H1 (cell line): ENCODE results near the gene CLEC14A. TPM values are rescaled to one million over a fixed set of nuclear protein-coding genes. Genes with fewer than 3 reads are reported as not detected.

Experiments used
- CTCF ChIA-PET: fragments of 300-600 bp; sonication (Branson Sonifier 250); formaldehyde crosslinking; loops from one replicate; lab custom pipeline; 2021; ENCODE audit not compliant: partially characterized antibody; lab: Charles Lee
- POLR2A ChIA-PET: fragments of 300-600 bp; sonication (Branson Sonifier 250); formaldehyde crosslinking; loops from one replicate; lab custom pipeline; 2021; ENCODE audit warnings: inconsistent platforms; ENCODE audit not compliant: partially characterized antibody; lab: Charles Lee
- DNase-seq, 2 experiments: peaks; one replicate each; pipeline versions ENCODE4 v3.0.0 to v3.0.0-alpha.2; 2010 to 2022; ENCODE audit warnings: low spot score in 2 of 2, low read depth in 1 of 2, mixed read lengths in 1 of 2
- FAIRE-seq: peaks from 2 replicates; lab custom pipeline; 2011; peaks lifted over from hg19 to GRCh38; lab: Jason Lieb, UNC
- H2AFZ ChIP-seq: 2 replicates; pipeline ENCODE4 v1.8.1; 2012; ENCODE audit warnings: low read length, inconsistent platforms
- H2AK5ac ChIP-seq: 2 replicates; pipeline ENCODE4 v1.6.1; 2013; ENCODE audit warnings: low read depth, low read length
- H2BK120ac ChIP-seq: replicated peaks from 2 replicates; pipeline ENCODE3; 2013; ENCODE audit warnings: low read depth, low read length, inconsistent platforms
- H2BK12ac ChIP-seq: 2 replicates; pipeline ENCODE4 v1.6.1; 2013; ENCODE audit warnings: low read depth, low read length
- H2BK15ac ChIP-seq: 2 replicates; pipeline ENCODE4 v1.6.1; 2013; ENCODE audit warnings: low read length
- H2BK20ac ChIP-seq: 2 replicates; pipeline ENCODE4 v1.6.1; 2013; ENCODE audit warnings: low read length
- H2BK5ac ChIP-seq: 2 replicates; pipeline ENCODE4 v1.6.1; 2013; ENCODE audit warnings: low read depth, low read length
- H3K14ac ChIP-seq: 2 replicates; pipeline ENCODE4 v1.6.1; 2013; ENCODE audit warnings: inconsistent platforms; ENCODE audit not compliant: insufficient read length
- H3K18ac ChIP-seq: 2 replicates; pipeline ENCODE4 v1.6.1; 2013; ENCODE audit warnings: low read length; ENCODE audit errors: extremely low read depth
- H3K23ac ChIP-seq: 2 replicates; pipeline ENCODE4 v1.6.1; 2013; ENCODE audit warnings: inconsistent platforms; ENCODE audit not compliant: insufficient read length
- H3K23me2 ChIP-seq: 2 replicates; pipeline ENCODE4 v1.6.1; 2013; ENCODE audit warnings: low read depth, low read length
- H3K27ac ChIP-seq: 2 replicates; pipeline ENCODE4 v1.6.1; 2011; ENCODE audit warnings: low read depth, low read length, inconsistent platforms
- H3K27me3 ChIP-seq, 4 experiments: replicated peaks in 1 of 4; 1 replicate in 1 of 4; 2 replicates in 3 of 4; pipeline versions ENCODE4 v1.6.1 to v1.8.1; 2011 to 2013; ENCODE audit warnings: low read length in 3 of 4, mild to moderate bottlenecking in 3 of 4, inconsistent platforms in 2 of 4, mixed read lengths in 2 of 4, moderate library complexity in 1 of 4; ENCODE audit not compliant: control insufficient read depth in 3 of 4, insufficient read depth in 3 of 4; ENCODE audit errors: extremely low read depth in 1 of 4
- H3K36me3 ChIP-seq, 4 experiments: 2 replicates each; pipeline versions ENCODE4 v1.6.1 to v1.8.1; 2011 to 2013; ENCODE audit warnings: mild to moderate bottlenecking in 4 of 4, low read length in 3 of 4, moderate library complexity in 2 of 4, control low read depth in 1 of 4, inconsistent platforms in 1 of 4; ENCODE audit not compliant: insufficient read depth in 4 of 4, control insufficient read depth in 2 of 4
- H3K4ac ChIP-seq: replicated peaks from 2 replicates; pipeline ENCODE3; 2013; ENCODE audit warnings: low read length, low read depth, mixed read lengths, inconsistent platforms; ENCODE audit not compliant: insufficient read length
- H3K4me1 ChIP-seq, 4 experiments: replicated peaks in 1 of 4; 1 replicate in 1 of 4; 2 replicates in 3 of 4; pipeline versions ENCODE4 v1.6.1 to v1.8.1; 2011 to 2013; ENCODE audit warnings: low read length in 3 of 4, inconsistent platforms in 2 of 4, mixed read lengths in 1 of 4; ENCODE audit not compliant: insufficient read depth in 4 of 4, control insufficient read depth in 3 of 4
- H3K4me2 ChIP-seq, 2 experiments: 2 replicates each; pipeline versions ENCODE4 v1.6.1 to v1.8.1; 2011 to 2013; ENCODE audit warnings: low read depth in 2 of 2, low read length in 2 of 2, control low read depth in 1 of 2, inconsistent platforms in 1 of 2, mild to moderate bottlenecking in 1 of 2; ENCODE audit not compliant: insufficient read depth in 1 of 2
- H3K4me3 ChIP-seq, 4 experiments: fragments of 200-600, 300-600 bp in 1 of 4; sonication (generic), shearing (Covaris generic), sonication (Bioruptor Twin) in 1 of 4; 2 replicates each; pipeline versions ENCODE4 v1.5.1 to v1.8.1; 2011 to 2016; ENCODE audit warnings: low read length in 4 of 4, low read depth in 3 of 4, control low read depth in 2 of 4, inconsistent platforms in 2 of 4, mild to moderate bottlenecking in 2 of 4, mixed read lengths in 1 of 4, moderate library complexity in 1 of 4; ENCODE audit not compliant: insufficient read depth in 2 of 4; ENCODE audit errors: extremely low read depth in 1 of 4
- H3K56ac ChIP-seq: replicated peaks from 2 replicates; pipeline ENCODE3; 2013; ENCODE audit warnings: low read depth, mild to moderate bottlenecking, mixed read lengths, low read length, inconsistent platforms; ENCODE audit not compliant: insufficient read length
- H3K79me1 ChIP-seq: 2 replicates; pipeline ENCODE4 v1.6.1; 2013; ENCODE audit warnings: low read depth, low read length, control low read depth
- H3K79me2 ChIP-seq, 2 experiments: 2 replicates each; pipeline versions ENCODE4 v1.6.1 to v1.8.1; 2012 to 2013; ENCODE audit warnings: low read length in 2 of 2, mild to moderate bottlenecking in 2 of 2, inconsistent platforms in 1 of 2; ENCODE audit not compliant: insufficient read depth in 2 of 2, control insufficient read depth in 1 of 2
- H3K9ac ChIP-seq, 4 experiments: replicated peaks in 1 of 4; 1 replicate in 1 of 4; 2 replicates in 3 of 4; pipeline versions ENCODE4 v1.6.1 to v1.8.1; 2011 to 2013; ENCODE audit warnings: low read depth in 3 of 4, low read length in 3 of 4, control low read depth in 2 of 4, mild to moderate bottlenecking in 2 of 4, moderate library complexity in 2 of 4, inconsistent platforms in 1 of 4; ENCODE audit errors: extremely low read depth in 1 of 4
- H3K9me3 ChIP-seq, 2 experiments: 2 replicates each; pipeline versions ENCODE4 v1.6.1 to v1.8.1; 2012 to 2013; ENCODE audit warnings: mild to moderate bottlenecking in 2 of 2, moderate library complexity in 2 of 2, control low read depth in 1 of 2, inconsistent platforms in 1 of 2, low read depth in 1 of 2, low read length in 1 of 2, mixed read lengths in 1 of 2; ENCODE audit not compliant: insufficient read depth in 2 of 2
- H4K20me1 ChIP-seq, 2 experiments: replicated peaks in 1 of 2; 2 replicates each; pipeline versions ENCODE3 to v1.8.1; 2011 to 2013; ENCODE audit warnings: inconsistent platforms in 2 of 2, low read length in 2 of 2, mild to moderate bottlenecking in 1 of 2; ENCODE audit not compliant: insufficient read depth in 2 of 2, control insufficient read depth in 1 of 2
- H4K5ac ChIP-seq: 2 replicates; pipeline ENCODE4 v1.6.1; 2013; ENCODE audit warnings: low read length, low read depth, mixed read lengths, inconsistent platforms; ENCODE audit not compliant: insufficient read length
- H4K8ac ChIP-seq: 2 replicates; pipeline ENCODE4 v1.8.0; 2013; ENCODE audit warnings: mild to moderate bottlenecking, moderate library complexity, low read length, inconsistent platforms; ENCODE audit not compliant: insufficient read depth; ENCODE audit errors: extremely low read depth
- H4K91ac ChIP-seq: replicated peaks from 2 replicates; pipeline ENCODE3; 2013; ENCODE audit warnings: low read length, mixed read lengths, inconsistent platforms; ENCODE audit not compliant: insufficient read length
- CHD1 ChIP-seq: IDR thresholded peaks from 2 replicates; pipeline ENCODE4 v1.6.1; 2012; ENCODE audit warnings: low read depth, low read length, improper control_type of control experiment
- EGR1 ChIP-seq: IDR thresholded peaks from 2 replicates; pipeline ENCODE4 v1.6.1; 2011; ENCODE audit warnings: low read depth, low read length, borderline replicate concordance
- GABPA ChIP-seq: IDR thresholded peaks from 2 replicates; pipeline ENCODE4 v1.6.1; 2011; ENCODE audit warnings: mild to moderate bottlenecking, low read length, moderate library complexity, borderline replicate concordance; ENCODE audit not compliant: insufficient read depth
- HDAC6 ChIP-seq: IDR thresholded peaks from one replicate; pipeline ENCODE4 v1.7.1; 2012; ENCODE audit warnings: low read depth, mild to moderate bottlenecking, inconsistent platforms, low read length, moderate library complexity
- JUN ChIP-seq: IDR thresholded peaks from 2 replicates; pipeline ENCODE4 v1.6.1; 2011; ENCODE audit warnings: low read depth, mild to moderate bottlenecking, improper control_type of control experiment, low read length
- KDM4A ChIP-seq: IDR thresholded peaks from one replicate; pipeline ENCODE4 v1.7.1; 2012; ENCODE audit warnings: low read depth, mild to moderate bottlenecking, moderate library complexity, low read length, inconsistent platforms; ENCODE audit not compliant: severe bottlenecking
- POU5F1 ChIP-seq: IDR thresholded peaks from 2 replicates; pipeline ENCODE4 v1.6.1; 2011; ENCODE audit warnings: low read depth, mild to moderate bottlenecking, low read length, moderate library complexity
- RNF2 ChIP-seq: fragments of 200-900, 300-1000 bp; sonication (generic); IDR thresholded peaks from 2 replicates; pipeline ENCODE4 v1.7.1; 2016; ENCODE audit warnings: borderline replicate concordance, low read depth, mild to moderate bottlenecking, antibody characterized with exemption, low read length; ENCODE audit not compliant: poor library complexity, severe bottlenecking; ENCODE audit errors: missing control alignments
- RXRA ChIP-seq: IDR thresholded peaks from 2 replicates; pipeline ENCODE4 v1.6.1; 2011; ENCODE audit warnings: low read depth, mild to moderate bottlenecking, low read length, moderate library complexity; ENCODE audit not compliant: insufficient read depth
- SIX5 ChIP-seq: IDR thresholded peaks from 2 replicates; pipeline ENCODE4 v1.6.1; 2011; ENCODE audit warnings: mild to moderate bottlenecking, low read depth, low read length
- SP1 ChIP-seq: IDR thresholded peaks from 2 replicates; pipeline ENCODE4 v1.6.1; 2011; ENCODE audit warnings: low read depth, low read length
- SP2 ChIP-seq: IDR thresholded peaks from 2 replicates; pipeline ENCODE4 v1.6.1; 2012; ENCODE audit warnings: mild to moderate bottlenecking, low read length, inconsistent platforms
- SUZ12 ChIP-seq: fragments of 200-600 bp; sonication (generic); IDR thresholded peaks from 2 replicates; pipeline ENCODE4 v1.6.1; 2012; ENCODE audit warnings: mild to moderate bottlenecking, inconsistent platforms, low read length, moderate library complexity, mixed read lengths
- TBP ChIP-seq: IDR thresholded peaks from 2 replicates; pipeline ENCODE4 v1.6.1; 2011; ENCODE audit warnings: low read depth, low read length, improper control_type of control experiment
- TEAD4 ChIP-seq: IDR thresholded peaks from 2 replicates; pipeline ENCODE4 v1.6.1; 2012; ENCODE audit warnings: low read depth, low read length, inconsistent platforms, mixed read lengths
- WGBS, 2 experiments: shearing (Covaris generic) in 1 of 2; methylation state at CpG; one replicate each; pipeline versions ENCODE4 v1.1.6 to v1.1.7; 2013 to 2015; ENCODE audit warnings: low lambda C conversion rate in 2 of 2, mixed read lengths in 2 of 2, inconsistent platforms in 1 of 2, low coverage in 1 of 2, missing lambda C conversion rate in 1 of 2; ENCODE audit not compliant: insufficient replicate concordance in 2 of 2, insufficient coverage in 1 of 2, insufficient read length in 1 of 2; ENCODE audit errors: extremely low coverage in 1 of 2, missing lambda C conversion rate in 1 of 2; 5-methylcytosine and 5-hydroxymethylcytosine counted together
- polyA plus RNA-seq, 7 experiments: library from polyadenylated mRNA; depleted of rRNA in 3 of 7; stranded (reverse) in 5 of 7; unstranded in 2 of 7; fragments of >200 nt in 5 of 7; fragments of 200-250 nt in 2 of 7; gene quantifications; 1 replicate in 5 of 7; 2 replicates in 1 of 7; 4 replicates in 1 of 7; pipeline versions ENCODE4 v1.2.1 to v1.2.3, GENCODE V29; 2011 to 2013; ENCODE audit warnings: missing spikeins in 2 of 7, mixed read lengths in 2 of 7
- total RNA-seq: library from RNA; stranded (reverse); fragmentation: NEBNext Ultra II Directional; extraction: Animal tissue kit (Norgen Biotek cat#: 25700); gene quantifications from 2 replicates; pipeline ENCODE4 v1.2.1, GENCODE V29; 2021

The CLEC14A gene
- total and polyA plus RNA-seq, 2 of the 8 experiments (the other 6 are each of a cell fraction or from before 2014, with no cell fraction given) = 0.09 to 0.13 TPM

DNA sequence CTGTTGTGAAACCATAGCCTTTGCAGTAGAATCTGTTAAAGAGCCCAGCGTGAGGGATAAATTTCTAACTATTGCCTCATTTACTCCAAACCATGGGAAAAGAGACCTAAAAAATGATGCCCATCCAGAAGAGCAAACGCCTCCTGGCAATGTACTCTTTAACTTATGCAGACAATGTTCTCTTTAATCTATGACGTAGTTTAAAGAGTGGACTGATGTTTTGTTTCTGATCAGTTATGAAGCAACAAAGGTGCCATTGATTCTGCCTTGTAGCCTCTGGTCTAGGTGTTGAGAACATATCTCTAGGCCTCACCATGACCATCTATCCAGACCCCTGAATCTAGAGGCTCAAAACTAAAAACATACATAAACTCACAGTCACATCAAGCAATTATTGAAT, 34.8 kb downstream of the CLEC14A start:
- no peak overlapping the region for H3K4ac ChIP-seq
- peak overlapping the region; percentile 45 for H4K91ac ChIP-seq
- ChIA-PET POLR2A (interaction anchor here (8.1 kb wide), 1 partner anchor 13 kb away, joined by 70 read pairs; the partner anchor contains the start of gene SSTR1), CTCF (interaction anchor here (0.6 to 1.0 kb wide), 2 partner anchors 34 to 623 kb away, joined by 4 read pairs; no protein-coding TSS in a partner anchor)
- H2BK12ac ChIP-seq = no peak overlapping the region
- H3K36me3 ChIP-seq = no peaks in the 10 kb centered on the region
- H2BK5ac ChIP-seq = peak overlapping the region; percentile 58; the same call in 1 of the 2 replicates
- 71% methylated on average over 3 of the region's 3 CpGs; no CpG with 5 or more reads in 1 of the 2 experiments for WGBS, 2 experiments
- no peaks in the 10 kb centered on the region for H4K20me1 ChIP-seq
- H3K56ac ChIP-seq = no peak overlapping the region
- H3K27ac ChIP-seq = no peak overlapping the region
- no peak overlapping the region for H4K5ac ChIP-seq
- H3K4me1 ChIP-seq = peaks cover 0 to 6% (median 3%) of the 10 kb centered on the region in 4 experiments; a peak in 4 of 7 replicates
- H3K79me2 ChIP-seq = no peaks in the 10 kb centered on the region
- H2AFZ ChIP-seq = no peak overlapping the region
- H3K4me3 ChIP-seq = peak overlapping the region in 1 of 4 experiments; percentile 1; a peak in 1 of 8 replicates
- H3K9me3 ChIP-seq = no peaks in the 10 kb centered on the region
- H3K4me2 ChIP-seq = no peak overlapping the region
- DNase-seq = no peak
- H3K14ac ChIP-seq = no peak overlapping the region
- no peak overlapping the region for H2BK15ac ChIP-seq
- no peak overlapping the region for H3K23ac ChIP-seq
- no peak overlapping the region for H2AK5ac ChIP-seq
- H2BK20ac ChIP-seq = no peak overlapping the region
- no peak overlapping the region for H3K18ac ChIP-seq
- no peak overlapping the region for H3K9ac ChIP-seq
- no peak for FAIRE-seq
- H4K8ac ChIP-seq = no peak overlapping the region
- no peaks in the 10 kb centered on the region for H3K79me1 ChIP-seq
- H2BK120ac ChIP-seq = no peak overlapping the region
- H3K23me2 ChIP-seq = no peaks in the 10 kb centered on the region; the same call in 1 of the 2 replicates
- H3K27me3 ChIP-seq = peaks cover 0 to 6% (median 1%) of the 10 kb centered on the region in 4 experiments; a peak in 3 of 7 replicates
- TF ChIP-seq RXRA (no peak), CHD1 (no peak), SP2 (no peak), GABPA (no peak), SP1 (no peak), KDM4A (no peak), POU5F1 (no peak), HDAC6 (no peak), SUZ12 (no peak), RNF2 (no peak), TBP (no peak), TEAD4 (no peak), EGR1 (no peak), JUN (no peak), SIX5 (no peak)
